Liver (tissue), 9 donors: ENCODE measurements around the gene TFB2M. TPM values are rescaled to one million over a fixed set of nuclear protein-coding genes. Genes with fewer than 3 reads are reported as not detected.

Experiments used
- DNase-seq: peaks from one replicate; pipeline ENCODE4 v3.0.0-alpha.2; 2017; ENCODE audit warnings: low spot score
- H3K27ac ChIP-seq, 2 donors: one replicate each; pipeline ENCODE4 v1.7.0; 2013; ENCODE audit warnings: inconsistent platforms in 2 of 2, low read length in 2 of 2, control low read depth in 1 of 2, low read depth in 1 of 2, mild to moderate bottlenecking in 1 of 2
- H3K27me3 ChIP-seq, 4 donors: one replicate each; pipeline versions ENCODE4 v1.6.1 to v1.7.0; 2013; ENCODE audit warnings: low read length in 3 of 4, inconsistent platforms in 1 of 4, mild to moderate bottlenecking in 1 of 4, moderate library complexity in 1 of 4; ENCODE audit not compliant: control insufficient read depth in 4 of 4, insufficient read depth in 4 of 4
- H3K36me3 ChIP-seq, 4 donors: one replicate each; pipeline versions ENCODE4 v1.6.1 to v1.7.0; 2013; ENCODE audit warnings: low read length in 3 of 4, mild to moderate bottlenecking in 3 of 4, low read depth in 1 of 4, moderate library complexity in 1 of 4; ENCODE audit not compliant: control insufficient read depth in 4 of 4, insufficient read depth in 3 of 4
- H3K4me1 ChIP-seq, 4 donors: one replicate each; pipeline versions ENCODE4 v1.6.1 to v1.7.0; 2013; ENCODE audit warnings: low read length in 3 of 4, mild to moderate bottlenecking in 3 of 4, moderate library complexity in 1 of 4; ENCODE audit not compliant: control insufficient read depth in 4 of 4, insufficient read depth in 4 of 4
- H3K4me3 ChIP-seq, 3 donors: one replicate each; pipeline versions ENCODE4 v1.6.1 to v1.7.0; 2013; ENCODE audit warnings: low read length in 3 of 3, control low read depth in 1 of 3, low read depth in 1 of 3, mild to moderate bottlenecking in 1 of 3
- H3K9ac ChIP-seq, 2 donors: one replicate each; pipeline ENCODE4 v1.7.0; 2013; ENCODE audit warnings: low read length in 2 of 2, mild to moderate bottlenecking in 2 of 2, moderate library complexity in 2 of 2, control low read depth in 1 of 2, low read depth in 1 of 2
- H3K9me3 ChIP-seq, 4 donors: one replicate each; pipeline versions ENCODE4 v1.6.1 to v1.7.0; 2013; ENCODE audit warnings: low read length in 3 of 4; ENCODE audit not compliant: control insufficient read depth in 4 of 4
- EGR1 ChIP-seq, 2 donors: IDR thresholded peaks; 2 replicates each; pipeline ENCODE4 v1.6.1; 2016 to 2018; ENCODE audit warnings: antibody characterized with exemption in 2 of 2, low read depth in 2 of 2
- FOXA1 ChIP-seq: IDR thresholded peaks from 2 replicates; pipeline ENCODE4 v1.6.1; 2016; ENCODE audit warnings: antibody characterized with exemption
- FOXA2 ChIP-seq: IDR thresholded peaks from 2 replicates; pipeline ENCODE4 v1.6.1; 2016; ENCODE audit warnings: antibody characterized with exemption
- GABPA ChIP-seq, 2 donors: IDR thresholded peaks in 1 of 2; conservative IDR thresholded peaks in 1 of 2; 2 replicates each; pipeline ENCODE4 v1.6.1; 2016; ENCODE audit warnings: antibody characterized with exemption in 2 of 2, mild to moderate bottlenecking in 1 of 2, moderate library complexity in 1 of 2
- HNF4A ChIP-seq, 2 donors: conservative IDR thresholded peaks; 2 replicates each; pipeline ENCODE4 v1.6.1; 2016; ENCODE audit warnings: antibody characterized with exemption in 2 of 2, mild to moderate bottlenecking in 2 of 2
- HNF4G ChIP-seq: IDR thresholded peaks from 2 replicates; pipeline ENCODE4 v1.6.1; 2016; ENCODE audit warnings: antibody characterized with exemption
- JUND ChIP-seq, 2 donors: IDR thresholded peaks; 2 replicates each; pipeline ENCODE4 v1.6.1; 2016; ENCODE audit warnings: antibody characterized with exemption in 2 of 2
- NR2F2 ChIP-seq: IDR thresholded peaks from 2 replicates; pipeline ENCODE4 v1.6.1; 2016; ENCODE audit warnings: antibody characterized with exemption
- RAD21 ChIP-seq, 2 donors: IDR thresholded peaks; 2 replicates each; pipeline ENCODE4 v1.6.1; 2016; ENCODE audit warnings: antibody characterized with exemption in 2 of 2, mild to moderate bottlenecking in 2 of 2
- RXRA ChIP-seq, 2 donors: IDR thresholded peaks; 2 replicates each; pipeline ENCODE4 v1.6.1; 2017 to 2018; ENCODE audit warnings: antibody characterized with exemption in 2 of 2, mild to moderate bottlenecking in 1 of 2
- SP1 ChIP-seq: IDR thresholded peaks from 2 replicates; pipeline ENCODE4 v1.6.1; 2018; ENCODE audit warnings: antibody characterized with exemption, mild to moderate bottlenecking
- TAF1 ChIP-seq: conservative IDR thresholded peaks from 2 replicates; pipeline ENCODE4 v1.6.1; 2016; ENCODE audit warnings: antibody characterized with exemption, mild to moderate bottlenecking
- YY1 ChIP-seq: IDR thresholded peaks from 2 replicates; pipeline ENCODE4 v1.6.1; 2016; ENCODE audit warnings: antibody characterized with exemption, mild to moderate bottlenecking
- WGBS: extraction: QIAGEN DNeasy Blood & Tissue Kit; methylation state at CpG from one replicate; pipeline ENCODE4 v1.1.7; 2013; 5-methylcytosine and 5-hydroxymethylcytosine counted together
- polyA plus RNA-seq, 2 donors: library from polyadenylated mRNA; stranded (reverse) in 1 of 2; unstranded in 1 of 2; fragments of 200-250 nt in 1 of 2; fragments of >200 nt in 1 of 2; fragmentation: Nextera tagmentation in 1 of 2; extraction: Ambion mirVana in 1 of 2; gene quantifications; one replicate each; pipeline versions ENCODE4 v1.2.1 to v1.2.3, GENCODE V29; 2013 to 2015
- total RNA-seq, 2 donors: library from RNA; depleted of rRNA; stranded (reverse); fragments of >200 nt; gene quantifications; one replicate each; pipeline ENCODE4 v1.2.3, GENCODE V29; 2014
- TF ChIP-seq, protein P1 (sequence below): IDR thresholded peaks from 2 replicates; pipeline ENCODE4 v1.6.1; 2016; ENCODE audit warnings: antibody characterized with exemption
- TF ChIP-seq, protein P2 (sequence below): IDR thresholded peaks from 2 replicates; pipeline ENCODE4 v1.6.1; 2016; ENCODE audit warnings: antibody characterized with exemption
- TF ChIP-seq, protein P3 (sequence below): fragments of 150-350 bp; IDR thresholded peaks from 2 replicates; pipeline ENCODE4 v1.5.1; 2017; ENCODE audit warnings: improper control_type of control experiment, low read depth, low read length; ENCODE audit not compliant: missing input control
- TF ChIP-seq, protein P4 (sequence below): IDR thresholded peaks from 2 replicates; pipeline ENCODE4 v1.6.1; 2016; ENCODE audit warnings: antibody characterized with exemption, mild to moderate bottlenecking
- TF ChIP-seq, protein P5 (sequence below): IDR thresholded peaks from 2 replicates; pipeline ENCODE4 v1.6.1; 2016; ENCODE audit warnings: antibody characterized with exemption
- donor health status: healthy.
- donor health status: healthy.
- donor health status: healthy.
- donor health status: healthy.
- donor health status: healthy.

The TFB2M gene
- total and polyA plus RNA-seq, 4 donors: 15.0 to 26.4 (median 23.5) TPM

DNA sequence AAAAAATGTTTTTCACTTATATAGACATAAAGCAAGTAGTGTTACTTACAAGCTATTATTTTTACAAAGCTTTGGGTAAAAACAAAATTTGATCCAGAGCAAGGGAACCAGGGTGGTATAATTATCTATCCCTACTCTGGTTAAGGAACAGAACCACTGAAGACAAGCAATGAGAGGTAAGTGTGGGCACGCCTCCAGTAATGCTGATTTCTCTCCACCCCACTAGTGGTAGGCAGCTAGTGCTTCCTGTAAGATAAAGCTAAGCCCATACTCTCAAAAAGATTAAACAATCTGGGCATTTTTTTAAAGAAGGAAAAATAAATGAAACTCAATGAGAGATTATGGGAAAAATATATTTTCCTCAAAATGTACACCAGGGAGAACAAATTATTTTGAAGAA, 22.1 kb downstream of the TFB2M start:
- WGBS: 51% methylated on average over 1 of the region's 1 CpG
- no peaks in the 10 kb centered on the region for H3K27me3 ChIP-seq
- no peak for DNase-seq
- no peak overlapping the region for H3K27ac ChIP-seq
- no peaks in the 10 kb centered on the region for H3K4me1 ChIP-seq
- peaks cover 13 to 57% (median 37%) of the 10 kb centered on the region in 4 donors for H3K36me3 ChIP-seq
- TF ChIP-seq TAF1 (no peak), NR2F2 (no peak), JUND (IDR thresholded peaks at IDR 0.05) (no peak), SP1 (no peak), FOXA1 (no peak), RAD21 (IDR thresholded peaks at IDR 0.05) (no peak), GABPA (IDR thresholded peaks at IDR 0.05 in 1 of 2, conservative IDR thresholded peaks at IDR 0.05 in 1 of 2) (no peak), YY1 (no peak), HNF4A (conservative IDR thresholded peaks at IDR 0.05) (no peak), HNF4G (no peak)
- TF ChIP-seq, protein P1, sequence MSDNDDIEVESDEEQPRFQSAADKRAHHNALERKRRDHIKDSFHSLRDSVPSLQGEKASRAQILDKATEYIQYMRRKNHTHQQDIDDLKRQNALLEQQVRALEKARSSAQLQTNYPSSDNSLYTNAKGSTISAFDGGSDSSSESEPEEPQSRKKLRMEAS: no peak
- H3K9ac ChIP-seq: no peak overlapping the region
- no peaks in the 10 kb centered on the region for H3K9me3 ChIP-seq
- H3K4me3 ChIP-seq: no peak overlapping the region

DNA sequence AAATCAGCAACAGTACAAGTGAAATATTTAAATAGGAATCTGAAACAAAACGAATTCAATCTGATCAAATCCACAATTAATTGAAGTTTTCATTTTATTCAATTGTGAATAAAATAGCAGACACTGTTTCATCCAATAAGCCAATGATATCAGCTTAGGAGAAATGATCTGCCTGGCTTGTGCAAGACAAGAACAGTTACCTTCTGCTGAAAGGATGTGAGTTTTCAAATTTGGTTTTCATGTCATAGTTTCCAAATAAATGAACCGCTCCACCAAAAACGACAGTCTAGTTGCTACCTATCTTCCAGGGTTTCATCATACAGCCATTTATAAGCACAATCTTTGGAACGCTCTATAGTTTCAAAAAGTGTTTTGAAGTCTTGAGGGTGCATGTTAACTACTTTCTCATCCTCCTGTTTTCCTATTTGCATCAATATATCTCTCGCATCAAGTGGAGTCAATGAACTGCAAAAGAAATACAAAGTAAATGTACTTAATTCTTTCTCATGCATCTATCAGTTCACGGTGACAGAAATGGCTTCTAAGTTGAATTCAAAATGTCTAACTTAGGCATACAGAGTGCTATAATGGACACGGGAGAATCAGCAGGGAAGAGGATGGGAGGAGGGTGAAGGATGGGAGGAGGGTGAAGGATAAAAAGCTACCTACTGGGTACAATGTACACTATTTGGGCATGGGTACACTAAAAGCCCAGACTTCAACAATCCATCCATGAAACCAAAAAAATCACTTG, 25.1 kb downstream of the TFB2M start:
- 86% methylated on average over 7 of the region's 7 CpGs for WGBS
- Histone ChIP-seq H3K36me3 (peaks cover 13 to 54% (median 38%) of the 10 kb centered on the region in 4 donors), H3K9ac (no peak overlapping the region), H3K27me3 (no peaks in the 10 kb centered on the region), H3K27ac (no peak overlapping the region), H3K4me1 (no peaks in the 10 kb centered on the region), H3K4me3 (no peak overlapping the region), H3K9me3 (no peaks in the 10 kb centered on the region)
- DNase-seq: no peak
- TF ChIP-seq JUND (IDR thresholded peaks at IDR 0.05): no peak

DNA sequence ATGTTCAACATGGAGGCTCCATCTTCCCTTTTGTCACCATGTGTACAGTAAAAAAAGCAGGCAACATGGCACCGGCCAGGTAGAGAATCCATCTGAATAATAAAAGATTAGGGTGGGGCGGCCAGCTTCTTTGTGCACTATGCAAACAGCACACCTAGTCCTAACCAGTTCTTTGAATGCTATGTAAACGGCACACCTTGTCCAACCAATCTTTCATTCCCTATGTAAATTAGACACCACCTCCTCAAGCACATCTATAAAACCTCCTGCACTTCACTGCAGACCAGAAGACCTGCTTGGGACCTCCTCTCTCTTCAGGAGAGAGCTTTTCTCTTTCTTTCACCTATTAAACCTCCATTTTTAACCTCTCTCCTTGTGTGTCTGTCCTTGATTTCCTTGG, 28.2 kb downstream of the TFB2M start:
- DNase-seq: no peak
- 87% methylated on average over 3 of the region's 3 CpGs for WGBS

More for the DNA sequence above, 28.2 kb downstream of the TFB2M start:
- no peak overlapping the region for H3K27ac ChIP-seq
- no peaks in the 10 kb centered on the region for H3K4me1 ChIP-seq
- H3K36me3 ChIP-seq: peaks cover 12 to 30% (median 20%) of the 10 kb centered on the region in 4 donors
- TF ChIP-seq GABPA (IDR thresholded peaks at IDR 0.05 in 1 of 2, conservative IDR thresholded peaks at IDR 0.05 in 1 of 2): no peak
- TF ChIP-seq RXRA (IDR thresholded peaks at IDR 0.05): no peak
- no peak for TF ChIP-seq FOXA2
- TF ChIP-seq NR2F2: no peak
- TF ChIP-seq, protein P2, sequence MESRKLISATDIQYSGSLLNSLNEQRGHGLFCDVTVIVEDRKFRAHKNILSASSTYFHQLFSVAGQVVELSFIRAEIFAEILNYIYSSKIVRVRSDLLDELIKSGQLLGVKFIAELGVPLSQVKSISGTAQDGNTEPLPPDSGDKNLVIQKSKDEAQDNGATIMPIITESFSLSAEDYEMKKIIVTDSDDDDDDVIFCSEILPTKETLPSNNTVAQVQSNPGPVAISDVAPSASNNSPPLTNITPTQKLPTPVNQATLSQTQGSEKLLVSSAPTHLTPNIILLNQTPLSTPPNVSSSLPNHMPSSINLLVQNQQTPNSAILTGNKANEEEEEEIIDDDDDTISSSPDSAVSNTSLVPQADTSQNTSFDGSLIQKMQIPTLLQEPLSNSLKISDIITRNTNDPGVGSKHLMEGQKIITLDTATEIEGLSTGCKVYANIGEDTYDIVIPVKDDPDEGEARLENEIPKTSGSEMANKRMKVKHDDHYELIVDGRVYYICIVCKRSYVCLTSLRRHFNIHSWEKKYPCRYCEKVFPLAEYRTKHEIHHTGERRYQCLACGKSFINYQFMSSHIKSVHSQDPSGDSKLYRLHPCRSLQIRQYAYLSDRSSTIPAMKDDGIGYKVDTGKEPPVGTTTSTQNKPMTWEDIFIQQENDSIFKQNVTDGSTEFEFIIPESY: no peak
- TF ChIP-seq SP1: no peak
- no peak for TF ChIP-seq FOXA1
- TF ChIP-seq, protein P3, sequence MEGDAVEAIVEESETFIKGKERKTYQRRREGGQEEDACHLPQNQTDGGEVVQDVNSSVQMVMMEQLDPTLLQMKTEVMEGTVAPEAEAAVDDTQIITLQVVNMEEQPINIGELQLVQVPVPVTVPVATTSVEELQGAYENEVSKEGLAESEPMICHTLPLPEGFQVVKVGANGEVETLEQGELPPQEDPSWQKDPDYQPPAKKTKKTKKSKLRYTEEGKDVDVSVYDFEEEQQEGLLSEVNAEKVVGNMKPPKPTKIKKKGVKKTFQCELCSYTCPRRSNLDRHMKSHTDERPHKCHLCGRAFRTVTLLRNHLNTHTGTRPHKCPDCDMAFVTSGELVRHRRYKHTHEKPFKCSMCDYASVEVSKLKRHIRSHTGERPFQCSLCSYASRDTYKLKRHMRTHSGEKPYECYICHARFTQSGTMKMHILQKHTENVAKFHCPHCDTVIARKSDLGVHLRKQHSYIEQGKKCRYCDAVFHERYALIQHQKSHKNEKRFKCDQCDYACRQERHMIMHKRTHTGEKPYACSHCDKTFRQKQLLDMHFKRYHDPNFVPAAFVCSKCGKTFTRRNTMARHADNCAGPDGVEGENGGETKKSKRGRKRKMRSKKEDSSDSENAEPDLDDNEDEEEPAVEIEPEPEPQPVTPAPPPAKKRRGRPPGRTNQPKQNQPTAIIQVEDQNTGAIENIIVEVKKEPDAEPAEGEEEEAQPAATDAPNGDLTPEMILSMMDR: no peak
- TF ChIP-seq, protein P4, sequence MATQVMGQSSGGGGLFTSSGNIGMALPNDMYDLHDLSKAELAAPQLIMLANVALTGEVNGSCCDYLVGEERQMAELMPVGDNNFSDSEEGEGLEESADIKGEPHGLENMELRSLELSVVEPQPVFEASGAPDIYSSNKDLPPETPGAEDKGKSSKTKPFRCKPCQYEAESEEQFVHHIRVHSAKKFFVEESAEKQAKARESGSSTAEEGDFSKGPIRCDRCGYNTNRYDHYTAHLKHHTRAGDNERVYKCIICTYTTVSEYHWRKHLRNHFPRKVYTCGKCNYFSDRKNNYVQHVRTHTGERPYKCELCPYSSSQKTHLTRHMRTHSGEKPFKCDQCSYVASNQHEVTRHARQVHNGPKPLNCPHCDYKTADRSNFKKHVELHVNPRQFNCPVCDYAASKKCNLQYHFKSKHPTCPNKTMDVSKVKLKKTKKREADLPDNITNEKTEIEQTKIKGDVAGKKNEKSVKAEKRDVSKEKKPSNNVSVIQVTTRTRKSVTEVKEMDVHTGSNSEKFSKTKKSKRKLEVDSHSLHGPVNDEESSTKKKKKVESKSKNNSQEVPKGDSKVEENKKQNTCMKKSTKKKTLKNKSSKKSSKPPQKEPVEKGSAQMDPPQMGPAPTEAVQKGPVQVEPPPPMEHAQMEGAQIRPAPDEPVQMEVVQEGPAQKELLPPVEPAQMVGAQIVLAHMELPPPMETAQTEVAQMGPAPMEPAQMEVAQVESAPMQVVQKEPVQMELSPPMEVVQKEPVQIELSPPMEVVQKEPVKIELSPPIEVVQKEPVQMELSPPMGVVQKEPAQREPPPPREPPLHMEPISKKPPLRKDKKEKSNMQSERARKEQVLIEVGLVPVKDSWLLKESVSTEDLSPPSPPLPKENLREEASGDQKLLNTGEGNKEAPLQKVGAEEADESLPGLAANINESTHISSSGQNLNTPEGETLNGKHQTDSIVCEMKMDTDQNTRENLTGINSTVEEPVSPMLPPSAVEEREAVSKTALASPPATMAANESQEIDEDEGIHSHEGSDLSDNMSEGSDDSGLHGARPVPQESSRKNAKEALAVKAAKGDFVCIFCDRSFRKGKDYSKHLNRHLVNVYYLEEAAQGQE: no peak
- no peak for TF ChIP-seq YY1
- TF ChIP-seq JUND (IDR thresholded peaks at IDR 0.05): no peak
- TF ChIP-seq, protein P1: no peak
- no peak for TF ChIP-seq EGR1 (IDR thresholded peaks at IDR 0.05; ENCODE audit: low read depth in 2 of 2)
- no peak for TF ChIP-seq HNF4A (conservative IDR thresholded peaks at IDR 0.05)
- TF ChIP-seq HNF4G: no peak
- TF ChIP-seq RAD21 (IDR thresholded peaks at IDR 0.05): no peak
- TF ChIP-seq, protein P5, sequence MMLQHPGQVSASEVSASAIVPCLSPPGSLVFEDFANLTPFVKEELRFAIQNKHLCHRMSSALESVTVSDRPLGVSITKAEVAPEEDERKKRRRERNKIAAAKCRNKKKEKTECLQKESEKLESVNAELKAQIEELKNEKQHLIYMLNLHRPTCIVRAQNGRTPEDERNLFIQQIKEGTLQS: no peak
- TF ChIP-seq TAF1: no peak
- no peaks in the 10 kb centered on the region for H3K27me3 ChIP-seq
- H3K9me3 ChIP-seq: no peaks in the 10 kb centered on the region
- H3K9ac ChIP-seq: no peak overlapping the region
- H3K4me3 ChIP-seq: no peak overlapping the region
